Panc1 (cell line): ENCODE data around the gene MEA1.

Source experiments
- CTCF ChIP-seq: fragments of 450-650 bp; IDR thresholded peaks from 2 replicates; pipeline ENCODE4 v1.5.1; 2017; ENCODE audit warnings: mild to moderate bottlenecking
- REST ChIP-seq, 2 experiments: IDR thresholded peaks; 2 replicates each; pipeline ENCODE4 v1.6.1; 2011 to 2012; ENCODE audit warnings: low read depth in 2 of 2, control low read depth in 1 of 2, low read length in 1 of 2, mild to moderate bottlenecking in 1 of 2, moderate library complexity in 1 of 2; ENCODE audit not compliant: insufficient read depth in 1 of 2

DNA sequence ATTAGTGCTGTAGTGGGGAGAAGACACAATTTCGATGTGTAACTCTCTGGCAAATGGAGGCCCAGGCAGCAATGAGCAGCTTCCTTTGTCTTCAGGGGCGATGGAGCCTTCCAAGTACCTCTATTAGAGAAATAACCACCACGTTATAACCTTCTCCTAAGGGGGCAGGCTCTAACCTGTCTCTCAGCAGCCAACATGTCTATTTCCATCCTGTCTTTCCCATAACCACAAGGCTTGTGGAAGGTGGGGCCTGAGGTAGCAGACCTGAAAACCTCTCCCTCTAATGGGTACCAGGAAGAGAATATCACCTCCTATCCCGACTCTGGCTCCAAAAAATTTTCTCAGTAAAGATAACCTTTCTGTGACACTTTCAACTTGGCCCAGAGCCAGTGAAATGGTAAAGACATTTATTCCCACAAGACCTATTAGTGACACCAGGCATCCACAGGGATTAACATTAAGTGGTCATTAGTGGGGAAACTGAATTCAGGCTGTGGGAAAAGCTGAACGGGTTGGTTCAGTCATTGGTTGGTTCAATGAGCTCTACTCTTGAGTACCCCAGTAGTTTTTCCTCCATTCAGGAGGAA, 38.7 kb downstream of the MEA1 start:
- no peak for TF ChIP-seq CTCF
- TF ChIP-seq REST (IDR thresholded peaks at IDR 0.05; ENCODE audit: insufficient read depth in 1 of 2, low read depth in 2 of 2, low read length in 1 of 2), result no peak
